HUES48 (cell line): Measurements from ENCODE around the gene PEX3.

Experiments used
- H3K27ac ChIP-seq: one replicate; pipeline ENCODE4 v1.7.0; 2013; ENCODE audit warnings: low read depth, low read length, inconsistent platforms
- H3K27me3 ChIP-seq: 2 replicates; pipeline ENCODE4 v1.6.1; 2013; ENCODE audit warnings: mild to moderate bottlenecking, low read length; ENCODE audit not compliant: control insufficient read depth, insufficient read depth
- H3K36me3 ChIP-seq: 2 replicates; pipeline ENCODE4 v1.6.1; 2013; ENCODE audit warnings: low read length; ENCODE audit not compliant: control insufficient read depth, insufficient read depth
- H3K4me1 ChIP-seq: 2 replicates; pipeline ENCODE4 v1.6.1; 2013; ENCODE audit warnings: mild to moderate bottlenecking, low read length; ENCODE audit not compliant: control insufficient read depth, insufficient read depth
- H3K4me3 ChIP-seq: 2 replicates; pipeline ENCODE4 v1.5.1; 2013; ENCODE audit warnings: mild to moderate bottlenecking, low read depth, low read length
- H3K9ac ChIP-seq: 2 replicates; pipeline ENCODE4 v1.6.1; 2013; ENCODE audit warnings: mild to moderate bottlenecking, low read depth, low read length, moderate library complexity
- H3K9me3 ChIP-seq: 2 replicates; pipeline ENCODE4 v1.6.1; 2013; ENCODE audit warnings: low read length; ENCODE audit not compliant: control insufficient read depth, insufficient read depth

PEX3 gene

GRCh38 chr6:143450453-143451371, at the start of gene PEX3, which contains the start of gene ADAT2:
TSS of gene PEX3 (plus strand) at chr6:143450805. CDS start at chr6:143451043, 238 bp downstream.
TSS of gene ADAT2 (minus strand) at chr6:143450695. CDS start at chr6:143450658, 37 bp downstream.
- Histone ChIP-seq H3K27me3 (no peaks in the 10 kb centered on the region), H3K36me3 (0 out of 2 replicates have a peak, but pooled peaks cover 3% of the 10 kb centered on the region), H3K9ac (peak within 1 kb of the TSS; percentile 92), H3K27ac (peak within 1 kb of the TSS; percentile 63), H3K4me3 (peak within 1 kb of the TSS; percentile 96), H3K4me1 (peaks cover 8% of the 10 kb centered on the region; the same call in 1 of the 2 replicates), H3K9me3 (no peaks in the 10 kb centered on the region)

- H3K4me1 ChIP-seq = peaks cover 35% of the 10 kb centered on the region
- H3K27me3 ChIP-seq = no peaks in the 10 kb centered on the region
- H3K9ac ChIP-seq = no peak overlapping the region
- no peaks in the 10 kb centered on the region for H3K36me3 ChIP-seq
- H3K4me3 ChIP-seq = no peak overlapping the region
- H3K27ac ChIP-seq = no peak overlapping the region
- H3K9me3 ChIP-seq = no peaks in the 10 kb centered on the region
Observed at GRCh38 chr6:143401068-143401446, 49.5 kb upstream of the PEX3 start.

GRCh38 chr6:143401636-143402370, 48.8 kb upstream of the PEX3 start:
- H3K36me3 ChIP-seq = no peaks in the 10 kb centered on the region
- peaks cover 35% of the 10 kb centered on the region for H3K4me1 ChIP-seq
- H3K4me3 ChIP-seq = no peak overlapping the region
- H3K27ac ChIP-seq = no peak overlapping the region
- no peaks in the 10 kb centered on the region for H3K27me3 ChIP-seq
- no peaks in the 10 kb centered on the region for H3K9me3 ChIP-seq
- no peak overlapping the region for H3K9ac ChIP-seq

GRCh38 chr6:143402721-143403336, 47.8 kb upstream of the PEX3 start:
- H3K4me1 ChIP-seq = peaks cover 29% of the 10 kb centered on the region
- H3K4me3 ChIP-seq = no peak overlapping the region
- H3K27me3 ChIP-seq = no peaks in the 10 kb centered on the region
- no peaks in the 10 kb centered on the region for H3K9me3 ChIP-seq
- no peak overlapping the region for H3K9ac ChIP-seq
- no peak overlapping the region for H3K27ac ChIP-seq
- H3K36me3 ChIP-seq = no peaks in the 10 kb centered on the region

- no peaks in the 10 kb centered on the region for H3K27me3 ChIP-seq
- H3K27ac ChIP-seq = no peak overlapping the region
- no peak overlapping the region for H3K4me3 ChIP-seq
- peaks cover 20% of the 10 kb centered on the region for H3K4me1 ChIP-seq
- no peaks in the 10 kb centered on the region for H3K9me3 ChIP-seq
- no peaks in the 10 kb centered on the region for H3K36me3 ChIP-seq
- H3K9ac ChIP-seq = no peak overlapping the region
Observed at GRCh38 chr6:143405373-143406154, 45.0 kb upstream of the PEX3 start.

- Histone ChIP-seq H3K9ac (no peak overlapping the region), H3K4me1 (peaks cover 21% of the 10 kb centered on the region), H3K27me3 (no peaks in the 10 kb centered on the region), H3K36me3 (no peaks in the 10 kb centered on the region), H3K4me3 (no peak overlapping the region), H3K9me3 (no peaks in the 10 kb centered on the region), H3K27ac (no peak overlapping the region)
Observed at GRCh38 chr6:143406673-143407072, 43.9 kb upstream of the PEX3 start.

- H3K36me3 ChIP-seq = no peaks in the 10 kb centered on the region
- no peak overlapping the region for H3K4me3 ChIP-seq
- no peak overlapping the region for H3K9ac ChIP-seq
- H3K27ac ChIP-seq = no peak overlapping the region
- peaks cover 14% of the 10 kb centered on the region; the same call in 1 of the 2 replicates for H3K4me1 ChIP-seq
- no peaks in the 10 kb centered on the region for H3K9me3 ChIP-seq
- no peaks in the 10 kb centered on the region for H3K27me3 ChIP-seq
Observed at GRCh38 chr6:143408151-143408786, 42.3 kb upstream of the PEX3 start.

GRCh38 chr6:143408787-143409162, 41.8 kb upstream of the PEX3 start:
- H3K4me1 ChIP-seq = peaks cover 14% of the 10 kb centered on the region; the same call in 1 of the 2 replicates
- H3K27ac ChIP-seq = no peak overlapping the region
- no peaks in the 10 kb centered on the region for H3K36me3 ChIP-seq
- H3K9me3 ChIP-seq = no peaks in the 10 kb centered on the region
- H3K4me3 ChIP-seq = no peak overlapping the region
- H3K9ac ChIP-seq = no peak overlapping the region
- no peaks in the 10 kb centered on the region for H3K27me3 ChIP-seq

- H3K9me3 ChIP-seq = no peaks in the 10 kb centered on the region
Observed at GRCh38 chr6:143410859-143411270, 39.7 kb upstream of the PEX3 start.

GRCh38 chr6:143414769-143415168, 35.8 kb upstream of the PEX3 start:
- no peaks in the 10 kb centered on the region for H3K9me3 ChIP-seq
- peaks cover 8% of the 10 kb centered on the region; the same call in 1 of the 2 replicates for H3K4me1 ChIP-seq
- H3K9ac ChIP-seq = no peak overlapping the region
- H3K27ac ChIP-seq = no peak overlapping the region
- H3K27me3 ChIP-seq = no peaks in the 10 kb centered on the region
- H3K36me3 ChIP-seq = no peaks in the 10 kb centered on the region
- no peak overlapping the region for H3K4me3 ChIP-seq

More at GRCh38 chr6:143410859-143411270, 39.7 kb upstream of the PEX3 start:
- H3K4me1 ChIP-seq = peaks cover 8% of the 10 kb centered on the region; the same call in 1 of the 2 replicates
- H3K4me3 ChIP-seq = no peak overlapping the region
- no peak overlapping the region for H3K9ac ChIP-seq
- H3K36me3 ChIP-seq = no peaks in the 10 kb centered on the region
- H3K27ac ChIP-seq = peak overlapping the region; percentile 49
- H3K27me3 ChIP-seq = no peaks in the 10 kb centered on the region
